ENCODE measurements around the gene CHST14. TPM values are rescaled to one million over a fixed set of nuclear protein-coding genes. Genes with fewer than 3 reads are reported as not detected.

The CHST14 gene
- total and polyA plus RNA-seq, 4 donors, result 9.8 to 20.0 (median 12.0) TPM

- no peak for TF ChIP-seq CTCF (IDR thresholded peaks at IDR 0.05; ENCODE audit: control extremely low read depth, extremely low read depth)
- H3K9ac ChIP-seq (ENCODE audit: insufficient read depth in 1 of 2, low read length in 2 of 2), result no peak overlapping the region
- H3K9me3 ChIP-seq (ENCODE audit: control insufficient read depth in 4 of 4, insufficient read depth in 3 of 4, low read length in 3 of 4), result no peaks in the 10 kb centered on the region
- H3K27ac ChIP-seq (ENCODE audit: low read depth in 1 of 2, low read length in 1 of 2), result no peak overlapping the region
- H3K4me1 ChIP-seq (ENCODE audit: control insufficient read depth in 5 of 5, insufficient read depth in 5 of 5, low read length in 5 of 5), result peaks cover 0 to 17% (median 10%) of the 10 kb centered on the region in 5 donors
- no peak overlapping the region for H3K4me3 ChIP-seq
- 95 to 96% methylated on average over 19 of the region's 19 CpGs for WGBS, 2 donors
- peaks cover 0 to 40% (median 9%) of the 10 kb centered on the region in 4 donors for H3K36me3 ChIP-seq (ENCODE audit: control insufficient read depth in 4 of 4, insufficient read depth in 4 of 4, low read length in 4 of 4)
- H3K27me3 ChIP-seq (ENCODE audit: control insufficient read depth in 3 of 3, insufficient read depth in 3 of 3, low read length in 2 of 3), result no peaks in the 10 kb centered on the region
- no peak for DNase-seq
- ATAC-seq (ENCODE audit: insufficient read depth, low FRiP score), result no peak
Measured at GRCh38 chr15:40459391-40460015, 11.3 kb upstream of the CHST14 start.

DNA sequence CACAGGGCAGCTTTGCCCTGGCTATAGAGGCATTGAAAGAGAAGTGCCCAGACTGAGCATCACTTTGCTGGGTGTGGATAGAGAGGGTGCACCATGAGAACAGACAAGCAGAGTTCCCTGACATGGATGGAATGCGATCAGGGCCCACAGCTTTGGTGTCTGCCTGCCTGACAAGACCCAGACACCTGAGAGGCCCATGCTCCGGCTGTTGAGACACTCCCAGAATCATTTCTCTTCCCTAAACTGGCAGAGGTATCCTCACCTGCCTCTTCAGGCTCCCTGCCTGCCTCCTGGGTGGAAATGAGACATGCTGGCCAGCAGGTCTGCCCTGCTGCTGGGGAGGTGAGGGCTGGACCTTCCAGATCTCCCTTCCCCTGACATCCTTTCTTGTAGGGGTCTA is 10.4 kb upstream of the CHST14 start:
- ATAC-seq (ENCODE audit: insufficient read depth, low FRiP score) (no peak), DNase-seq (no peak)
- no peaks in the 10 kb centered on the region for H3K9me3 ChIP-seq (ENCODE audit: control insufficient read depth in 4 of 4, insufficient read depth in 3 of 4, low read length in 3 of 4)
- no peak for TF ChIP-seq CTCF (IDR thresholded peaks at IDR 0.05; ENCODE audit: control extremely low read depth, extremely low read depth)
- no peaks in the 10 kb centered on the region for H3K27me3 ChIP-seq (ENCODE audit: control insufficient read depth in 3 of 3, insufficient read depth in 3 of 3, low read length in 2 of 3)
- no peak overlapping the region for H3K4me3 ChIP-seq
- 86 to 99% methylated on average over 2 of the region's 2 CpGs for WGBS, 2 donors
- H3K4me1 ChIP-seq (ENCODE audit: control insufficient read depth in 5 of 5, insufficient read depth in 5 of 5, low read length in 5 of 5), result peaks cover 0 to 10% (median 2%) of the 10 kb centered on the region in 5 donors
- no peak overlapping the region for H3K27ac ChIP-seq (ENCODE audit: low read depth in 1 of 2, low read length in 1 of 2)
- H3K9ac ChIP-seq (ENCODE audit: insufficient read depth in 1 of 2, low read length in 2 of 2), result no peak overlapping the region
- H3K36me3 ChIP-seq (ENCODE audit: control insufficient read depth in 4 of 4, insufficient read depth in 4 of 4, low read length in 4 of 4), result peaks cover 0 to 44% (median 11%) of the 10 kb centered on the region in 4 donors

DNA sequence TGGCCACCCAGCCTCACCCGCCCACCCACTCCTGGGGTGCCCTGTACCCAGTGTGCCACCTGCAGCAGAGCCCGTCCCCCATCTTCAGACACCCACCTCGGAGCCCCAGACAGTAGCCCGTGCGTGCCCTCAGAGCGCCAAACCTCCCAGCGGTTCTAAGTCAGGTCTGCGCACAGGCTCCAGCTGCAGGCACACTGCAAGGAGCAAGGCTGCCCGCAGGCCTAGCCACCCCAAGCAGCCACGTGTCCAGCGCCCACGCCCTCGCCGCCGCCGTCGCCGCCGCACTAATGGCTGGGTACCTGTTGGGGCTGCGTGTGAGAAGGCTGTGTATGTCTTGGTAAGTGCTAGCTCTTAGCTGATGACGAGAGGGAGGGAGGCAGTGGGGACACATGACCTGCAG is 8.8 kb upstream of the CHST14 start:
- no peak overlapping the region for H3K4me3 ChIP-seq
- no peak overlapping the region for H3K9ac ChIP-seq (ENCODE audit: insufficient read depth in 1 of 2, low read length in 2 of 2)
- no peaks in the 10 kb centered on the region for H3K27me3 ChIP-seq (ENCODE audit: control insufficient read depth in 3 of 3, insufficient read depth in 3 of 3, low read length in 2 of 3)
- ATAC-seq (ENCODE audit: insufficient read depth, low FRiP score), result no peak
- H3K36me3 ChIP-seq (ENCODE audit: control insufficient read depth in 4 of 4, insufficient read depth in 4 of 4, low read length in 4 of 4), result peaks cover 0 to 54% (median 11%) of the 10 kb centered on the region in 4 donors
- DNase-seq, result no peak
- no peak for TF ChIP-seq CTCF (IDR thresholded peaks at IDR 0.05; ENCODE audit: control extremely low read depth, extremely low read depth)
- peaks cover 0 to 3% (median 0%) of the 10 kb centered on the region in 5 donors for H3K4me1 ChIP-seq (ENCODE audit: control insufficient read depth in 5 of 5, insufficient read depth in 5 of 5, low read length in 5 of 5)
- no peak overlapping the region for H3K27ac ChIP-seq (ENCODE audit: low read depth in 1 of 2, low read length in 1 of 2)
- H3K9me3 ChIP-seq (ENCODE audit: control insufficient read depth in 4 of 4, insufficient read depth in 3 of 4, low read length in 3 of 4), result no peaks in the 10 kb centered on the region
- 97% methylated on average over 21 of the region's 21 CpGs for WGBS, 2 donors

DNA sequence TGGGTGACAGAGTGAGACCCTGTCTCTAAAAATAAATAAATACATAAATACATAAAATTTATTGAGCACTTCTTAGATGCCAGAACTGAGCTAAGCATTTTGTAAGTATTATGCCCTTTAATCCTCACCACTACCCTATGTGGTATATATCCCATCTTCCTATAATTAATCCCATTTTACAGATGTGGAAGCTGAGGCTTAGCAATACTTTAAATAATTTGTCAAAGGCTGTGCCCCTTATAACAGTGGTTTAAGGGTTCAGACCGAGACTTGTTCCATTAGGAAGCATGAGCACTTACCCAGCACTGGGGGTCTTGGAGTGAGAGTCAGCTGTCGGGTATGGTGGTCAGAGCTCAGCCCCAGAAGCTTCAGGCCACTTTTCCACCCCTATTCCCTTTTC is 7.5 kb upstream of the CHST14 start:
- no peak for DNase-seq
- Histone ChIP-seq H3K9ac (ENCODE audit: insufficient read depth in 1 of 2, low read length in 2 of 2) (no peak overlapping the region), H3K9me3 (ENCODE audit: control insufficient read depth in 4 of 4, insufficient read depth in 3 of 4, low read length in 3 of 4) (no peaks in the 10 kb centered on the region), H3K27me3 (ENCODE audit: control insufficient read depth in 3 of 3, insufficient read depth in 3 of 3, low read length in 2 of 3) (no peaks in the 10 kb centered on the region), H3K36me3 (ENCODE audit: control insufficient read depth in 4 of 4, insufficient read depth in 4 of 4, low read length in 4 of 4) (peaks cover 0 to 56% (median 12%) of the 10 kb centered on the region in 4 donors), H3K4me3 (no peak overlapping the region), H3K4me1 (ENCODE audit: control insufficient read depth in 5 of 5, insufficient read depth in 5 of 5, low read length in 5 of 5) (peaks cover 0 to 3% (median 0%) of the 10 kb centered on the region in 5 donors), H3K27ac (ENCODE audit: low read depth in 1 of 2, low read length in 1 of 2) (no peak overlapping the region)
- no peak for ATAC-seq (ENCODE audit: insufficient read depth, low FRiP score)
- WGBS, 2 donors, result 96% methylated on average over 2 of the region's 2 CpGs
- TF ChIP-seq CTCF (IDR thresholded peaks at IDR 0.05; ENCODE audit: control extremely low read depth, extremely low read depth), result no peak

Measured in lung (tissue), 12 donors.